Chondrocyte (in vitro differentiated cells): ENCODE measurements around the gene ANKMY1. TPM values are rescaled to one million over a fixed set of nuclear protein-coding genes. Genes with fewer than 3 reads are reported as not detected.
"Not testable (repeated sequence)": the region's sequence is repeated elsewhere in the genome, so short reads cannot be mapped to it uniquely, and the experiment has no call there.

Experiments used
- DNase-seq: peaks from one replicate; pipeline ENCODE4 v3.0.0; 2021; ENCODE audit warnings: mixed read lengths, low spot score
- H3K27ac Mint-ChIP-seq: one replicate; pipeline ENCODE4 v1.8.0; 2021; ENCODE audit warnings: mild to moderate bottlenecking, moderate library complexity, mixed read lengths; ENCODE audit not compliant: unreplicated experiment
- H3K27me3 Mint-ChIP-seq: 2 replicates; pipeline ENCODE4 v1.8.0; 2021; ENCODE audit warnings: low read depth, mixed read lengths
- H3K36me3 Mint-ChIP-seq: 2 replicates; pipeline ENCODE4 v1.8.0; 2021; ENCODE audit warnings: low read depth, mixed read lengths
- H3K4me1 Mint-ChIP-seq: 2 replicates; pipeline ENCODE4 v1.8.0; 2021; ENCODE audit warnings: low read depth, mild to moderate bottlenecking, mixed read lengths
- H3K4me3 Mint-ChIP-seq: one replicate; pipeline ENCODE4 v1.8.0; 2021; ENCODE audit warnings: mild to moderate bottlenecking, moderate library complexity, mixed read lengths; ENCODE audit not compliant: unreplicated experiment
- H3K9me3 Mint-ChIP-seq: 2 replicates; pipeline ENCODE4 v1.8.0; 2021; ENCODE audit warnings: low read depth, mixed read lengths
- CTCF ChIP-seq: fragments of 200-600 bp; sonication (generic); IDR thresholded peaks from 2 replicates; pipeline ENCODE4 v1.5.0; 2021; ENCODE audit warnings: antibody characterized with exemption, mild to moderate bottlenecking, moderate library complexity
- total RNA-seq: library from RNA; stranded (reverse); gene quantifications from 3 replicates; pipeline ENCODE4 v1.2.1, GENCODE V29; 2021

The ANKMY1 gene
- total RNA-seq, 1 donor from 2014 or later = 10.8 TPM

GRCh38 chr2:240526521-240526920 is 31.3 kb downstream of the ANKMY1 start:
- no peak for TF ChIP-seq CTCF
- H3K27me3 Mint-ChIP-seq = no peaks in the 10 kb centered on the region
- H3K9me3 Mint-ChIP-seq = peaks cover 22% of the 10 kb centered on the region
- H3K36me3 Mint-ChIP-seq = peaks cover 53% of the 10 kb centered on the region
- H3K4me3 Mint-ChIP-seq = no peak overlapping the region
- no peak overlapping the region for H3K27ac Mint-ChIP-seq
- no peaks in the 10 kb centered on the region for H3K4me1 Mint-ChIP-seq
- DNase-seq = no peak

GRCh38 chr2:240525802-240526201 is 32.0 kb downstream of the ANKMY1 start:
- H3K9me3 Mint-ChIP-seq = peaks cover 17% of the 10 kb centered on the region
- no peak for TF ChIP-seq CTCF
- no peak overlapping the region for H3K4me3 Mint-ChIP-seq

GRCh38 chr2:240524963-240525718 is 32.6 kb downstream of the ANKMY1 start:
- TF ChIP-seq CTCF = no peak

More at GRCh38 chr2:240525802-240526201, 32.0 kb downstream of the ANKMY1 start:
- peaks cover 47% of the 10 kb centered on the region for H3K36me3 Mint-ChIP-seq
- no peaks in the 10 kb centered on the region for H3K4me1 Mint-ChIP-seq
- no peak for DNase-seq
- H3K27ac Mint-ChIP-seq = no peak overlapping the region
- no peaks in the 10 kb centered on the region for H3K27me3 Mint-ChIP-seq

GRCh38 chr2:240523451-240524281 is 34.1 kb downstream of the ANKMY1 start:
- DNase-seq = no peak
- peaks cover 17% of the 10 kb centered on the region for H3K9me3 Mint-ChIP-seq
- no peak overlapping the region for H3K4me3 Mint-ChIP-seq
- peaks cover 43% of the 10 kb centered on the region for H3K36me3 Mint-ChIP-seq
- no peaks in the 10 kb centered on the region for H3K4me1 Mint-ChIP-seq
- no peaks in the 10 kb centered on the region for H3K27me3 Mint-ChIP-seq
- no peak overlapping the region for H3K27ac Mint-ChIP-seq
- TF ChIP-seq CTCF = no peak

More at GRCh38 chr2:240524963-240525718, 32.6 kb downstream of the ANKMY1 start:
- no peak for DNase-seq
- no peak overlapping the region for H3K4me3 Mint-ChIP-seq
- H3K27me3 Mint-ChIP-seq = no peaks in the 10 kb centered on the region
- peaks cover 17% of the 10 kb centered on the region for H3K9me3 Mint-ChIP-seq
- no peaks in the 10 kb centered on the region for H3K4me1 Mint-ChIP-seq
- no peak overlapping the region for H3K27ac Mint-ChIP-seq
- peaks cover 47% of the 10 kb centered on the region for H3K36me3 Mint-ChIP-seq

- Mint-ChIP-seq H3K27ac (no peak overlapping the region), H3K4me1 (no peaks in the 10 kb centered on the region), H3K36me3 (peaks cover 39% of the 10 kb centered on the region), H3K4me3 (no peak overlapping the region), H3K9me3 (peaks cover 17% of the 10 kb centered on the region), H3K27me3 (no peaks in the 10 kb centered on the region)
- no peak for TF ChIP-seq CTCF
- DNase-seq = no peak
Observed at GRCh38 chr2:240522406-240522805, 35.4 kb downstream of the ANKMY1 start.

- H3K27ac Mint-ChIP-seq, DNase-seq, H3K4me1 Mint-ChIP-seq, H3K27me3 Mint-ChIP-seq, H3K4me3 Mint-ChIP-seq: not testable (repeated sequence)
- Mint-ChIP-seq H3K9me3 (peaks cover 17% of the 10 kb centered on the region), H3K36me3 (peaks cover 34% of the 10 kb centered on the region)
Observed at GRCh38 chr2:240521885-240522284, 35.9 kb downstream of the ANKMY1 start.
